ENCODE measurements around the gene TRPV3. TPM values are rescaled to one million over a fixed set of nuclear protein-coding genes. Genes with fewer than 3 reads are reported as not detected.

TRPV3 gene
- polyA plus RNA-seq, 10 donors = 1.0 to 2.3 (median 1.5) TPM

GRCh38 chr17:3547628-3548027 is 10.0 kb downstream of the TRPV3 start:
- DNase-seq = no peak

- no peak for DNase-seq
These were observed 10.6 kb downstream of the TRPV3 start for GRCh38 chr17:3546997-3547396.

GRCh38 chr17:3546521-3546920 is 11.1 kb downstream of the TRPV3 start:
- DNase-seq = no peak

- DNase-seq = no peak
These were observed 12.5 kb downstream of the TRPV3 start for GRCh38 chr17:3545151-3545550.

- DNase-seq = no peak
These were observed 13.2 kb downstream of the TRPV3 start for GRCh38 chr17:3544365-3544764.

GRCh38 chr17:3543453-3543852 is 14.2 kb downstream of the TRPV3 start:
- DNase-seq = peak in 1 of 3 donors; percentile 53

- no peak for DNase-seq
These were observed 15.1 kb downstream of the TRPV3 start for GRCh38 chr17:3542410-3543088.

- DNase-seq = no peak
These were observed 17.6 kb downstream of the TRPV3 start for GRCh38 chr17:3539881-3540540.

- no peak for DNase-seq
These were observed 20.9 kb downstream of the TRPV3 start for GRCh38 chr17:3536716-3537115.

- peak; percentile 62 to 94 (median 85) for DNase-seq
These were observed 22.2 kb downstream of the TRPV3 start for GRCh38 chr17:3535253-3535995.

GRCh38 chr17:3534881-3535252 is 22.7 kb downstream of the TRPV3 start:
- peak in 1 of 3 donors; percentile 64 for DNase-seq

GRCh38 chr17:3533752-3534151 is 23.9 kb downstream of the TRPV3 start:
- DNase-seq = no peak

- DNase-seq = no peak
These were observed 24.8 kb downstream of the TRPV3 start for GRCh38 chr17:3532859-3533142.

GRCh38 chr17:3532106-3532858 is 25.3 kb downstream of the TRPV3 start:
- DNase-seq = no peak

- DNase-seq = peak in 1 of 3 donors; percentile 40
These were observed 26.1 kb downstream of the TRPV3 start for GRCh38 chr17:3531266-3532101.

- DNase-seq = peak; percentile 53 to 94 (median 83)
These were observed 27.5 kb downstream of the TRPV3 start for GRCh38 chr17:3529817-3530741.

GRCh38 chr17:3528880-3529511 is 28.6 kb downstream of the TRPV3 start:
- DNase-seq = no peak

GRCh38 chr17:3528403-3528851 is 29.2 kb downstream of the TRPV3 start:
- peak in 1 of 3 donors; percentile 69 for DNase-seq

- no peak for DNase-seq
These were observed 29.7 kb downstream of the TRPV3 start for GRCh38 chr17:3527896-3528295.

GRCh38 chr17:3527468-3527867 is 30.1 kb downstream of the TRPV3 start:
- DNase-seq = no peak
